H1 (cell line): ENCODE measurements around the gene FBLIM1.

Experiments used
- EP300 ChIP-seq, 2 experiments: IDR thresholded peaks; 1 replicate in 1 of 2; 2 replicates in 1 of 2; pipeline ENCODE4 v1.6.1; 2011 to 2012; ENCODE audit warnings: low read depth in 2 of 2, low read length in 2 of 2, mild to moderate bottlenecking in 2 of 2, borderline replicate concordance in 1 of 2, inconsistent platforms in 1 of 2, moderate library complexity in 1 of 2
- SAP30 ChIP-seq: fragments of 300-600 bp; sonication (generic); IDR thresholded peaks from 2 replicates; pipeline ENCODE4 v1.7.1; 2012; ENCODE audit warnings: low read length, moderate library complexity, mild to moderate bottlenecking, inconsistent platforms; ENCODE audit not compliant: insufficient read depth, insufficient replicate concordance
- ZNF274 ChIP-seq: IDR thresholded peaks from 2 replicates; pipeline ENCODE4 v1.7.0; 2012; ENCODE audit warnings: low read length, borderline replicate concordance; ENCODE audit errors: extremely low read depth
- TF ChIP-seq, protein P1 (sequence below), 3 experiments: IDR thresholded peaks; 1 replicate in 2 of 3; 2 replicates in 1 of 3; pipeline versions ENCODE4 v1.5.1 to v1.6.1; 2011; ENCODE audit warnings: low read length in 3 of 3, mild to moderate bottlenecking in 3 of 3, inconsistent platforms in 2 of 3, low read depth in 1 of 3, moderate library complexity in 1 of 3; ENCODE audit not compliant: insufficient read depth in 1 of 3; ENCODE audit errors: control extremely low read depth in 1 of 3
- TF ChIP-seq, protein P2 (sequence below): fragments of 300-600 bp; sonication (generic); IDR thresholded peaks from 2 replicates; pipeline ENCODE4 v1.7.1; 2012; ENCODE audit warnings: low read length, moderate library complexity, mild to moderate bottlenecking, inconsistent platforms; ENCODE audit not compliant: insufficient replicate concordance
- TF ChIP-seq, protein P3 (sequence below): IDR thresholded peaks from 2 replicates; pipeline ENCODE4 v1.6.1; 2011; ENCODE audit warnings: low read length, improper control_type of control experiment

DNA sequence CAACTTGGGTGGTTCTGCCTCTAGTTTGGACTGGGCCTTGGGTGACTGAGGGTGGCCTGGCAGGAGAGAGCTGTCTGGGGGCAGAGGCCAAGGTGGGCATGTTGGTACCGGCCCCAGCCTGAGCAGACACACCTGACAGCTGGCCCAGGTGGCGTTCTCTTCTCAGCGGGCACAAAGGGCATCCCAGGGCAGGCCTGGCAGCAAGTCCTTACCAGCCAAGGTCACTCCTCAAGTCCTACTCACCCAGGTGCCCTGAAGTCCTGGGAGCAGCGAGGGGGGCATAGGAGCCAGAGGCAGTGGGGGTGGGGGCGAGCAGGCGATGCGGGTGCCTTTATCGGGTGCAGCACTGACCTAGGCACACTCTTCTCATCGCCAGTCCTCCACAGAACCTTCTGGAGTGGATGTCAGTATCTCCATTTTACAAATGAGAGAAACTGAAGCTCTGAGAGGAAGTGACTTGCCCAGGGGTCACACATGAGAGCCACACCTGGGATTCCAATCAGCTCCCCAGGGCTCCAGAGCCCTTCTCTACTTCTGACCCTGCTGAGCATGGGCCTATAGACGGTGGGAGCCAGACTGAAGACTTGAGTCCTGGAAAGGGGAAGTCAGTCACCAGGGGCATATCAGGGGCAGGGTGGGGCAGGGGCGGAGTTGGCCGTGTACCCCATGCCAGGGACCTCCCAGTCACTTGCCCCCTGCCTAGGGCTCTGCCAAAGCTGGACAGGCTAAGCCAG is 23.1 kb upstream of the FBLIM1 start:
- TF ChIP-seq, protein P1, sequence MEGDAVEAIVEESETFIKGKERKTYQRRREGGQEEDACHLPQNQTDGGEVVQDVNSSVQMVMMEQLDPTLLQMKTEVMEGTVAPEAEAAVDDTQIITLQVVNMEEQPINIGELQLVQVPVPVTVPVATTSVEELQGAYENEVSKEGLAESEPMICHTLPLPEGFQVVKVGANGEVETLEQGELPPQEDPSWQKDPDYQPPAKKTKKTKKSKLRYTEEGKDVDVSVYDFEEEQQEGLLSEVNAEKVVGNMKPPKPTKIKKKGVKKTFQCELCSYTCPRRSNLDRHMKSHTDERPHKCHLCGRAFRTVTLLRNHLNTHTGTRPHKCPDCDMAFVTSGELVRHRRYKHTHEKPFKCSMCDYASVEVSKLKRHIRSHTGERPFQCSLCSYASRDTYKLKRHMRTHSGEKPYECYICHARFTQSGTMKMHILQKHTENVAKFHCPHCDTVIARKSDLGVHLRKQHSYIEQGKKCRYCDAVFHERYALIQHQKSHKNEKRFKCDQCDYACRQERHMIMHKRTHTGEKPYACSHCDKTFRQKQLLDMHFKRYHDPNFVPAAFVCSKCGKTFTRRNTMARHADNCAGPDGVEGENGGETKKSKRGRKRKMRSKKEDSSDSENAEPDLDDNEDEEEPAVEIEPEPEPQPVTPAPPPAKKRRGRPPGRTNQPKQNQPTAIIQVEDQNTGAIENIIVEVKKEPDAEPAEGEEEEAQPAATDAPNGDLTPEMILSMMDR (IDR thresholded peaks at IDR 0.05; ENCODE audit: control extremely low read depth in 1 of 3, insufficient read depth in 1 of 3, low read depth in 1 of 3, low read length in 3 of 3): no peak
- TF ChIP-seq, protein P2, sequence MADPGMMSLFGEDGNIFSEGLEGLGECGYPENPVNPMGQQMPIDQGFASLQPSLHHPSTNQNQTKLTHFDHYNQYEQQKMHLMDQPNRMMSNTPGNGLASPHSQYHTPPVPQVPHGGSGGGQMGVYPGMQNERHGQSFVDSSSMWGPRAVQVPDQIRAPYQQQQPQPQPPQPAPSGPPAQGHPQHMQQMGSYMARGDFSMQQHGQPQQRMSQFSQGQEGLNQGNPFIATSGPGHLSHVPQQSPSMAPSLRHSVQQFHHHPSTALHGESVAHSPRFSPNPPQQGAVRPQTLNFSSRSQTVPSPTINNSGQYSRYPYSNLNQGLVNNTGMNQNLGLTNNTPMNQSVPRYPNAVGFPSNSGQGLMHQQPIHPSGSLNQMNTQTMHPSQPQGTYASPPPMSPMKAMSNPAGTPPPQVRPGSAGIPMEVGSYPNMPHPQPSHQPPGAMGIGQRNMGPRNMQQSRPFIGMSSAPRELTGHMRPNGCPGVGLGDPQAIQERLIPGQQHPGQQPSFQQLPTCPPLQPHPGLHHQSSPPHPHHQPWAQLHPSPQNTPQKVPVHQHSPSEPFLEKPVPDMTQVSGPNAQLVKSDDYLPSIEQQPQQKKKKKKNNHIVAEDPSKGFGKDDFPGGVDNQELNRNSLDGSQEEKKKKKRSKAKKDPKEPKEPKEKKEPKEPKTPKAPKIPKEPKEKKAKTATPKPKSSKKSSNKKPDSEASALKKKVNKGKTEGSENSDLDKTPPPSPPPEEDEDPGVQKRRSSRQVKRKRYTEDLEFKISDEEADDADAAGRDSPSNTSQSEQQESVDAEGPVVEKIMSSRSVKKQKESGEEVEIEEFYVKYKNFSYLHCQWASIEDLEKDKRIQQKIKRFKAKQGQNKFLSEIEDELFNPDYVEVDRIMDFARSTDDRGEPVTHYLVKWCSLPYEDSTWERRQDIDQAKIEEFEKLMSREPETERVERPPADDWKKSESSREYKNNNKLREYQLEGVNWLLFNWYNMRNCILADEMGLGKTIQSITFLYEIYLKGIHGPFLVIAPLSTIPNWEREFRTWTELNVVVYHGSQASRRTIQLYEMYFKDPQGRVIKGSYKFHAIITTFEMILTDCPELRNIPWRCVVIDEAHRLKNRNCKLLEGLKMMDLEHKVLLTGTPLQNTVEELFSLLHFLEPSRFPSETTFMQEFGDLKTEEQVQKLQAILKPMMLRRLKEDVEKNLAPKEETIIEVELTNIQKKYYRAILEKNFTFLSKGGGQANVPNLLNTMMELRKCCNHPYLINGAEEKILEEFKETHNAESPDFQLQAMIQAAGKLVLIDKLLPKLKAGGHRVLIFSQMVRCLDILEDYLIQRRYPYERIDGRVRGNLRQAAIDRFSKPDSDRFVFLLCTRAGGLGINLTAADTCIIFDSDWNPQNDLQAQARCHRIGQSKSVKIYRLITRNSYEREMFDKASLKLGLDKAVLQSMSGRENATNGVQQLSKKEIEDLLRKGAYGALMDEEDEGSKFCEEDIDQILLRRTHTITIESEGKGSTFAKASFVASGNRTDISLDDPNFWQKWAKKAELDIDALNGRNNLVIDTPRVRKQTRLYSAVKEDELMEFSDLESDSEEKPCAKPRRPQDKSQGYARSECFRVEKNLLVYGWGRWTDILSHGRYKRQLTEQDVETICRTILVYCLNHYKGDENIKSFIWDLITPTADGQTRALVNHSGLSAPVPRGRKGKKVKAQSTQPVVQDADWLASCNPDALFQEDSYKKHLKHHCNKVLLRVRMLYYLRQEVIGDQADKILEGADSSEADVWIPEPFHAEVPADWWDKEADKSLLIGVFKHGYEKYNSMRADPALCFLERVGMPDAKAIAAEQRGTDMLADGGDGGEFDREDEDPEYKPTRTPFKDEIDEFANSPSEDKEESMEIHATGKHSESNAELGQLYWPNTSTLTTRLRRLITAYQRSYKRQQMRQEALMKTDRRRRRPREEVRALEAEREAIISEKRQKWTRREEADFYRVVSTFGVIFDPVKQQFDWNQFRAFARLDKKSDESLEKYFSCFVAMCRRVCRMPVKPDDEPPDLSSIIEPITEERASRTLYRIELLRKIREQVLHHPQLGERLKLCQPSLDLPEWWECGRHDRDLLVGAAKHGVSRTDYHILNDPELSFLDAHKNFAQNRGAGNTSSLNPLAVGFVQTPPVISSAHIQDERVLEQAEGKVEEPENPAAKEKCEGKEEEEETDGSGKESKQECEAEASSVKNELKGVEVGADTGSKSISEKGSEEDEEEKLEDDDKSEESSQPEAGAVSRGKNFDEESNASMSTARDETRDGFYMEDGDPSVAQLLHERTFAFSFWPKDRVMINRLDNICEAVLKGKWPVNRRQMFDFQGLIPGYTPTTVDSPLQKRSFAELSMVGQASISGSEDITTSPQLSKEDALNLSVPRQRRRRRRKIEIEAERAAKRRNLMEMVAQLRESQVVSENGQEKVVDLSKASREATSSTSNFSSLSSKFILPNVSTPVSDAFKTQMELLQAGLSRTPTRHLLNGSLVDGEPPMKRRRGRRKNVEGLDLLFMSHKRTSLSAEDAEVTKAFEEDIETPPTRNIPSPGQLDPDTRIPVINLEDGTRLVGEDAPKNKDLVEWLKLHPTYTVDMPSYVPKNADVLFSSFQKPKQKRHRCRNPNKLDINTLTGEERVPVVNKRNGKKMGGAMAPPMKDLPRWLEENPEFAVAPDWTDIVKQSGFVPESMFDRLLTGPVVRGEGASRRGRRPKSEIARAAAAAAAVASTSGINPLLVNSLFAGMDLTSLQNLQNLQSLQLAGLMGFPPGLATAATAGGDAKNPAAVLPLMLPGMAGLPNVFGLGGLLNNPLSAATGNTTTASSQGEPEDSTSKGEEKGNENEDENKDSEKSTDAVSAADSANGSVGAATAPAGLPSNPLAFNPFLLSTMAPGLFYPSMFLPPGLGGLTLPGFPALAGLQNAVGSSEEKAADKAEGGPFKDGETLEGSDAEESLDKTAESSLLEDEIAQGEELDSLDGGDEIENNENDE: no peak
- TF ChIP-seq ZNF274 (no peak), SAP30 (no peak), EP300 (IDR thresholded peaks at IDR 0.05; ENCODE audit: borderline replicate concordance in 1 of 2, low read depth in 2 of 2, low read length in 2 of 2) (no peak)
- TF ChIP-seq, protein P3, sequence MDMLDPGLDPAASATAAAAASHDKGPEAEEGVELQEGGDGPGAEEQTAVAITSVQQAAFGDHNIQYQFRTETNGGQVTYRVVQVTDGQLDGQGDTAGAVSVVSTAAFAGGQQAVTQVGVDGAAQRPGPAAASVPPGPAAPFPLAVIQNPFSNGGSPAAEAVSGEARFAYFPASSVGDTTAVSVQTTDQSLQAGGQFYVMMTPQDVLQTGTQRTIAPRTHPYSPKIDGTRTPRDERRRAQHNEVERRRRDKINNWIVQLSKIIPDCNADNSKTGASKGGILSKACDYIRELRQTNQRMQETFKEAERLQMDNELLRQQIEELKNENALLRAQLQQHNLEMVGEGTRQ: no peak
